Lower leg skin (tissue), 3 donors: Measurements from ENCODE around the gene AP3S1.
"Not testable (repeated sequence)": the region's sequence is repeated elsewhere in the genome, so short reads cannot be mapped to it uniquely, and the experiment has no call there.

Experiments
- CTCF ChIP-seq, 3 donors: fragments of 450-650 bp; IDR thresholded peaks; one replicate each; pipeline ENCODE4 v1.5.1; 2016; ENCODE audit warnings: antibody characterized with exemption in 3 of 3, mild to moderate bottlenecking in 3 of 3, moderate library complexity in 2 of 3
- POLR2A ChIP-seq, 2 donors: fragments of 450-650 bp; IDR thresholded peaks; one replicate each; pipeline ENCODE4 v1.6.1; 2016 to 2017; ENCODE audit warnings: antibody characterized with exemption in 2 of 2, mild to moderate bottlenecking in 1 of 2, moderate library complexity in 1 of 2

GRCh38 chr5:115885208-115885607 is 43.5 kb downstream of the AP3S1 start:
- not testable (repeated sequence) for TF ChIP-seq CTCF, POLR2A (IDR thresholded peaks at IDR 0.05)
